HepG2 (cell line): Measurements from ENCODE around the gene RBM28. TPM values are rescaled to one million over a fixed set of nuclear protein-coding genes. Genes with fewer than 3 reads are reported as not detected.

Experiments used
- CC2D1A ChIP-seq: sonication (generic); formaldehyde crosslinking; IDR thresholded peaks from 2 replicates; pipeline ENCODE4 v1.8.1; 2023; ENCODE audit warnings: mild to moderate bottlenecking, missing genetic modification reagents
- CCDC6 ChIP-seq: sonication (generic); formaldehyde crosslinking; IDR thresholded peaks from 2 replicates; pipeline ENCODE4 v1.8.1; 2022; ENCODE audit warnings: mild to moderate bottlenecking, missing genetic modification reagents, moderate library complexity
- CHCHD3 ChIP-seq: sonication (generic); formaldehyde crosslinking; IDR thresholded peaks from 2 replicates; pipeline ENCODE4 v1.8.0; 2022; ENCODE audit warnings: mild to moderate bottlenecking, missing genetic modification reagents, moderate library complexity
- FOXM1 ChIP-seq: sonication (generic); formaldehyde crosslinking; IDR thresholded peaks from 2 replicates; pipeline ENCODE4 v1.5.0; 2020; ENCODE audit warnings: missing genetic modification reagents
- KLF9 ChIP-seq: IDR thresholded peaks from 2 replicates; pipeline ENCODE4 v1.6.1; 2016; ENCODE audit warnings: low read depth
- LCORL ChIP-seq, 2 experiments: fragments of 450-650 bp in 1 of 2; sonication (generic) in 1 of 2; formaldehyde crosslinking in 1 of 2; IDR thresholded peaks; 2 replicates each; pipeline versions ENCODE4 v1.5.0 to v1.6.1; 2017 to 2020; ENCODE audit warnings: antibody characterized with exemption in 1 of 2, missing genetic modification reagents in 1 of 2
- NFIC ChIP-seq: IDR thresholded peaks from 2 replicates; pipeline ENCODE4 v1.6.1; 2012; ENCODE audit warnings: mild to moderate bottlenecking, low read length, inconsistent platforms
- POLR2AphosphoS2 ChIP-seq: IDR thresholded peaks from 2 replicates; pipeline ENCODE4 v1.6.1; 2011; ENCODE audit warnings: low read depth, low read length, improper control_type of control experiment
- PRMT3 ChIP-seq: sonication (generic); formaldehyde crosslinking; IDR thresholded peaks from 2 replicates; pipeline ENCODE4 v1.8.1; 2022; ENCODE audit warnings: low read depth, mild to moderate bottlenecking, moderate library complexity, missing genetic modification reagents, borderline replicate concordance
- RXRA ChIP-seq: sonication (generic); formaldehyde crosslinking; IDR thresholded peaks from 2 replicates; pipeline ENCODE4 v1.5.1; 2020; ENCODE audit warnings: missing genetic modification reagents
- SCMH1 ChIP-seq: sonication (generic); formaldehyde crosslinking; IDR thresholded peaks from 2 replicates; pipeline ENCODE4 v1.9.0; 2021; ENCODE audit warnings: missing genetic modification reagents, mild to moderate bottlenecking, borderline replicate concordance
- TCF7L2 ChIP-seq: IDR thresholded peaks from 2 replicates; pipeline ENCODE4 v1.6.1; 2011; ENCODE audit warnings: mild to moderate bottlenecking, low read depth, low read length, moderate library complexity
- ZBTB42 ChIP-seq: sonication (generic); formaldehyde crosslinking; IDR thresholded peaks from 2 replicates; pipeline ENCODE4 v1.5.0; 2020; ENCODE audit warnings: mild to moderate bottlenecking, missing genetic modification reagents
- ZFP82 ChIP-seq: sonication (generic); formaldehyde crosslinking; IDR thresholded peaks from 2 replicates; pipeline ENCODE4 v1.5.1; 2020; ENCODE audit warnings: mild to moderate bottlenecking, missing genetic modification reagents, borderline replicate concordance
- ZNF124 ChIP-seq: sonication (generic); formaldehyde crosslinking; IDR thresholded peaks from 2 replicates; pipeline ENCODE4 v1.4.0; 2020; ENCODE audit warnings: missing genetic modification reagents
- ZNF441 ChIP-seq: sonication (generic); formaldehyde crosslinking; IDR thresholded peaks from 2 replicates; pipeline ENCODE4 v1.7.0; 2021; ENCODE audit warnings: missing genetic modification reagents, borderline replicate concordance
- ZNF558 ChIP-seq: sonication (generic); formaldehyde crosslinking; IDR thresholded peaks from 2 replicates; pipeline ENCODE4 v1.9.0; 2022; ENCODE audit warnings: mild to moderate bottlenecking, missing genetic modification reagents, borderline replicate concordance
- ZNF605 ChIP-seq: sonication (generic); formaldehyde crosslinking; IDR thresholded peaks from 2 replicates; pipeline ENCODE4 v1.8.0; 2022; ENCODE audit warnings: mild to moderate bottlenecking, missing genetic modification reagents
- ZNF615 ChIP-seq: sonication (generic); formaldehyde crosslinking; IDR thresholded peaks from 2 replicates; pipeline ENCODE4 v1.5.0; 2020; ENCODE audit warnings: mild to moderate bottlenecking, missing genetic modification reagents, borderline replicate concordance
- polyA plus RNA-seq, 8 experiments: library from polyadenylated mRNA; depleted of rRNA in 3 of 8; stranded (reverse) in 7 of 8; unstranded in 1 of 8; fragments of >200 nt; fragmentation: Illumina TruSeq in 4 of 8; extraction: Trizol in 4 of 8; gene quantifications; 2 replicates each; pipeline versions ENCODE4 v1.2.1 to v1.2.3, GENCODE V29; 2011 to 2016; ENCODE audit warnings: low read depth in 4 of 8, missing spikeins in 1 of 8, mixed read lengths in 1 of 8; ENCODE audit not compliant: insufficient read depth in 1 of 8
- total RNA-seq, 5 experiments: library from RNA; depleted of rRNA; stranded (reverse); fragments of >200 nt; fragmentation: Illumina TruSeq; extraction: Trizol; gene quantifications; 2 replicates each; pipeline ENCODE4 v1.2.3, GENCODE V29; 2016; ENCODE audit warnings: low read depth in 1 of 5
- TF ChIP-seq, protein P1 (sequence below): sonication (generic); formaldehyde crosslinking; IDR thresholded peaks from 2 replicates; pipeline ENCODE4 v1.4.0; 2020; ENCODE audit warnings: missing genetic modification reagents
- TF ChIP-seq, protein P2 (sequence below): sonication (generic); formaldehyde crosslinking; IDR thresholded peaks from 2 replicates; pipeline ENCODE4 v1.4.0; 2020; ENCODE audit warnings: missing genetic modification reagents, mild to moderate bottlenecking, borderline replicate concordance
- TF ChIP-seq, protein P3 (sequence below): sonication (generic); formaldehyde crosslinking; IDR thresholded peaks from 2 replicates; pipeline ENCODE4 v1.4.0; 2020; ENCODE audit warnings: mild to moderate bottlenecking, missing genetic modification reagents
- TF ChIP-seq, protein P4 (sequence below): IDR thresholded peaks from 2 replicates; pipeline ENCODE4 v1.6.1; 2016; ENCODE audit warnings: low read depth

Gene RBM28
- total and polyA plus RNA-seq, 2 of the 13 experiments (the other 11 are each of a cell fraction or from before 2014, with no cell fraction given), result 20.5 to 49.0 TPM

- TF ChIP-seq, protein P1, sequence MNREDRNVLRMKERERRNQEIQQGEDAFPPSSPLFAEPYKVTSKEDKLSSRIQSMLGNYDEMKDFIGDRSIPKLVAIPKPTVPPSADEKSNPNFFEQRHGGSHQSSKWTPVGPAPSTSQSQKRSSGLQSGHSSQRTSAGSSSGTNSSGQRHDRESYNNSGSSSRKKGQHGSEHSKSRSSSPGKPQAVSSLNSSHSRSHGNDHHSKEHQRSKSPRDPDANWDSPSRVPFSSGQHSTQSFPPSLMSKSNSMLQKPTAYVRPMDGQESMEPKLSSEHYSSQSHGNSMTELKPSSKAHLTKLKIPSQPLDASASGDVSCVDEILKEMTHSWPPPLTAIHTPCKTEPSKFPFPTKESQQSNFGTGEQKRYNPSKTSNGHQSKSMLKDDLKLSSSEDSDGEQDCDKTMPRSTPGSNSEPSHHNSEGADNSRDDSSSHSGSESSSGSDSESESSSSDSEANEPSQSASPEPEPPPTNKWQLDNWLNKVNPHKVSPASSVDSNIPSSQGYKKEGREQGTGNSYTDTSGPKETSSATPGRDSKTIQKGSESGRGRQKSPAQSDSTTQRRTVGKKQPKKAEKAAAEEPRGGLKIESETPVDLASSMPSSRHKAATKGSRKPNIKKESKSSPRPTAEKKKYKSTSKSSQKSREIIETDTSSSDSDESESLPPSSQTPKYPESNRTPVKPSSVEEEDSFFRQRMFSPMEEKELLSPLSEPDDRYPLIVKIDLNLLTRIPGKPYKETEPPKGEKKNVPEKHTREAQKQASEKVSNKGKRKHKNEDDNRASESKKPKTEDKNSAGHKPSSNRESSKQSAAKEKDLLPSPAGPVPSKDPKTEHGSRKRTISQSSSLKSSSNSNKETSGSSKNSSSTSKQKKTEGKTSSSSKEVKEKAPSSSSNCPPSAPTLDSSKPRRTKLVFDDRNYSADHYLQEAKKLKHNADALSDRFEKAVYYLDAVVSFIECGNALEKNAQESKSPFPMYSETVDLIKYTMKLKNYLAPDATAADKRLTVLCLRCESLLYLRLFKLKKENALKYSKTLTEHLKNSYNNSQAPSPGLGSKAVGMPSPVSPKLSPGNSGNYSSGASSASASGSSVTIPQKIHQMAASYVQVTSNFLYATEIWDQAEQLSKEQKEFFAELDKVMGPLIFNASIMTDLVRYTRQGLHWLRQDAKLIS (CRISPR knock-in tag), result 0 out of 2 replicates have a peak, but pooled peaks have one; percentile 71
- TF ChIP-seq LCORL (IDR thresholded peaks at IDR 0.05) (peak; percentile 57), LCORL (CRISPR knock-in tag; IDR thresholded peaks at IDR 0.05) (peak; percentile 82), RXRA (CRISPR knock-in tag) (peak; percentile 91), PRMT3 (CRISPR knock-in tag) (peak; percentile 98), TCF7L2 (no peak), ZNF615 (CRISPR knock-in tag) (peak; percentile 88; the same call in 1 of the 2 replicates), ZFP82 (CRISPR knock-in tag) (peak; percentile 95), ZNF605 (CRISPR knock-in tag) (peak; percentile 99), CCDC6 (peak; percentile 100), ZNF441 (CRISPR knock-in tag) (peak; percentile 93), ZNF124 (CRISPR knock-in tag) (peak; percentile 99), CHCHD3 (CRISPR knock-in tag) (peak; percentile 100), FOXM1 (CRISPR knock-in tag) (no peak), ZBTB42 (CRISPR knock-in tag) (peak; percentile 87), POLR2AphosphoS2 (no peak), ZNF558 (peak; percentile 98; the same call in 1 of the 2 replicates), SCMH1 (CRISPR knock-in tag) (no peak), CC2D1A (CRISPR knock-in tag) (peak; percentile 100), NFIC (peak; percentile 63; the same call in 1 of the 2 replicates), KLF9 (CRISPR knock-in tag) (peak; percentile 97)
- TF ChIP-seq, protein P2, sequence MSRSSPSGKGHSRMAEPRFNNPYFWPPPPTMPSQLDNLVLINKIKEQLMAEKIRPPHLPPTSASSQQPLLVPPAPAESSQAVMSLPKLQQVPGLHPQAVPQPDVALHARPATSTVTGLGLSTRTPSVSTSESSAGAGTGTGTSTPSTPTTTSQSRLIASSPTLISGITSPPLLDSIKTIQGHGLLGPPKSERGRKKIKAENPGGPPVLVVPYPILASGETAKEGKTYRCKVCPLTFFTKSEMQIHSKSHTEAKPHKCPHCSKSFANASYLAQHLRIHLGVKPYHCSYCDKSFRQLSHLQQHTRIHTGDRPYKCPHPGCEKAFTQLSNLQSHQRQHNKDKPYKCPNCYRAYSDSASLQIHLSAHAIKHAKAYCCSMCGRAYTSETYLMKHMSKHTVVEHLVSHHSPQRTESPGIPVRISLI (CRISPR knock-in tag), result peak; percentile 78
- TF ChIP-seq, protein P3, sequence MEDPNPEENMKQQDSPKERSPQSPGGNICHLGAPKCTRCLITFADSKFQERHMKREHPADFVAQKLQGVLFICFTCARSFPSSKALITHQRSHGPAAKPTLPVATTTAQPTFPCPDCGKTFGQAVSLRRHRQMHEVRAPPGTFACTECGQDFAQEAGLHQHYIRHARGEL (CRISPR knock-in tag), result peak; percentile 89
- TF ChIP-seq, protein P4, sequence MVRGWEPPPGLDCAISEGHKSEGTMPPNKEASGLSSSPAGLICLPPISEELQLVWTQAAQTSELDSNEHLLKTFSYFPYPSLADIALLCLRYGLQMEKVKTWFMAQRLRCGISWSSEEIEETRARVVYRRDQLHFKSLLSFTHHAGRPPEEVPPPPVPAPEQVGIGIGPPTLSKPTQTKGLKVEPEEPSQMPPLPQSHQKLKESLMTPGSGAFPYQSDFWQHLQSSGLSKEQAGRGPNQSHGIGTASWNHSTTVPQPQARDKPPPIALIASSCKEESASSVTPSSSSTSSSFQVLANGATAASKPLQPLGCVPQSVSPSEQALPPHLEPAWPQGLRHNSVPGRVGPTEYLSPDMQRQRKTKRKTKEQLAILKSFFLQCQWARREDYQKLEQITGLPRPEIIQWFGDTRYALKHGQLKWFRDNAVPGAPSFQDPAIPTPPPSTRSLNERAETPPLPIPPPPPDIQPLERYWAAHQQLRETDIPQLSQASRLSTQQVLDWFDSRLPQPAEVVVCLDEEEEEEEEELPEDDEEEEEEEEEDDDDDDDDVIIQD (CRISPR knock-in tag), result peak; percentile 80
These were observed at the start of gene RBM28 (continued) for GRCh38 chr7:128343554-128344430.
